LoVo (cell line): ENCODE results near the gene IRF2BPL.

Experiments used
- DNase-seq: peaks from one replicate; pipeline ENCODE4 v3.0.0-alpha.2; 2016; ENCODE audit warnings: low spot score

The IRF2BPL gene

DNA sequence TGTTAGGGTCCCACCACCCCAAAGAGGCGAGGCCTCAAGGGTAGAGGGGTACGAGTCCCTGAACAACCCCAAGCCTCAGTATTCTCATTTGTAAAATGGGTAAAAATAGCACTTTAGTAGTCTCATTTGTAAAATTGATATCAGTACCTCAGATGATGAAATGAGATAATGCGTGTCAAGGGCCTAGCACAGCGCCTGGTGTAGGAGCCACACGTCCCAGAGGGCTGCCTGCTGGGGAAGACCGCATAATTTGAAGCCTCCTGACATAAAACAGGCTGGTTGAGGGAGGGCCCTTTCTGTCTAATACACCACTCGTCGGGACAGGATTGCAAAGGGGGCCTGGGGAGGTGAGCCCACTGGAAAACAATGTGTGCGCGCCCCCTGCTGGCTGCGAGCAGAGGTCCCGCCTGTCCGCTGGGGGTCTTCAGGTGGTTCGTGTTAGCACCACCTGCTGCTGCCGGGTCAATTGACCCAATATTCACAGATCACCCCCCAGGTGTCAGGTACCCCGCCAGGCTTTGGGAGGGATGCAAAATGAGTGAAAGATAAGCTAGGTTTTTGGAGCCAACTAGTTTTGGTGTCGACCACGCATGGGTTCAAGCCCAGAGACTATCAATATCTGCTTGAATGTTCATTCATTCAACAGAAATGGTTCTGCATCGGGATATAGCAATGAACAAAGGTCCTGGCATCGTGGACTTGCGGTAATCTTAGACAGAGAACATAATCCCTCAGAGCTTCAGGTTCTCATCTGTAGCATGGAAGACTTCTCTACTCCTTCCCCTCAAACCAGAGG is 24.7 kb upstream of the IRF2BPL start:
- no peak for DNase-seq

DNA sequence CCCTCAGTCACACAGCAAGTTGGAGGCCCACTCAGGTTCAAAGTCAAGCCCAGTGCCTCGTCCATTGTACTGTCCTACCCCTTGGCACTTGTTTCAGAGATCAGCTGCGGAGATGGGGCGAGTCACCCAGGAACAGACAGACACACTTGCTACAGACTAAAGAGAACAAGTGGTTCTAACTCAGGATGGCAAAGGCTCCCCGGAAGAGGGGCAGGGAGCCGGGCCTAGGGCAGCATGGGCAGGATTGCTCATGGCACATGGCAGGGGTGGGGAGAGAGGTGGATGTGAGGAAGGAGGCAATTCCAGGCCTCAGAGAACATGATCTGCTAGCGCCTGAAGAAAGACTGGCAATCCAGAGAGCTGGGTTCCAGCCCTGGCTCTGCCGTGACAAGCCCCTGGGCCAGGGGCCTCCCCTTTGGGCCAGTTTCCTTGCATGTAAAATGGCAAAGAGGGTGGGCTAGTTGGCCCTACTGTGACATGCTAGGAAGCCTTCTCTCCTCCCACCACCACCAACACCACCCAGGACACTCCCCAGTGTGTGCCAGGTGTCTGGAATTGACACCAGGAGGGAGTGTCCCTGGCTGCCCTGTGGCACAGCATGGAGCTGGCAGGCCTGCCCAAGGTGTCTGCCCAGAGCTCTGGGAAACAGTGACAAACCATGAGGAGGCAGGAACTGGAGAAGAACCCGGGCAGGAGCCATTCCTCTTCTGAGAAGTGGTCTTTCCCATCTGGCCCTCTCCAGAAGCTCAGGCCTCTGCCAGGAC is 24.0 kb upstream of the IRF2BPL start:
- DNase-seq, result no peak

DNA sequence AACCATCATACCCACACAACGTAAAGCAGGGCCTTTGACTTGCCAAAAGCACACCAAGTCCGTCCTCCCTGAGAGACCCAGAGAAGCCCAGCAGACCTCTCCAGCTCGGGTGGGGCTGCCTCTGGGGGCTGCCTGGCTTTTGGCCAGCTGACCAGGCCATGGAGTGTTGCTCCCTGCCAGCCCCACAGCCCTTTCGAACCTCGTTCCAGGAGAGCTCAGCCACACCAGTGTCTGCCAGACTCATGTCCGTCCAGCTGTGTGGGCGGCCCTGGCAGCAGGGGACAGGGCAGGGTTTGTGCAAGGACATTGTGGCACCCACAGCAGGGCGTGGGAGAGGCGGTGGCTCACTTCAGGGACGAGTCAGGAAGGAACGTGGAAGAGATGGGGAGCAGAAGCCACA is 22.6 kb upstream of the IRF2BPL start:
- DNase-seq, result no peak

DNA sequence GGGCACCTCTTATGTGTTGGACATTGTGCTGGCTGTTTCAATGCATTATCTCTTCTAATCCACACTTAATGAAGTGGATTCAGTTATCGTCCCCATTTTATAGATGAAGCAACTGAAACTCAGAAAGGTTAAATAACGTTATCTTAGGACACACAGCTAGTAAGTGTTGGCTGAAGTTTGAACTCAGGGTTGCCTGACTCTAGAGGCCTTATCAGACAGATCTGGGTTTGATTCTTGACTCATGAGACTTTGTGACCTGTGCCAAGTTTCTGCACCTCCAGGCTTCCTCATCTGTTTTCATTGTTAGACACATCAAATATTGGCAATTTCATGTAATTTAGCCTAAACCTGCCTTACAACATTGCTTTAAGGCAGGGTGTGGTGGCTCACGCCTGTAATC is 18.2 kb upstream of the IRF2BPL start:
- DNase-seq, result peak; percentile 45

DNA sequence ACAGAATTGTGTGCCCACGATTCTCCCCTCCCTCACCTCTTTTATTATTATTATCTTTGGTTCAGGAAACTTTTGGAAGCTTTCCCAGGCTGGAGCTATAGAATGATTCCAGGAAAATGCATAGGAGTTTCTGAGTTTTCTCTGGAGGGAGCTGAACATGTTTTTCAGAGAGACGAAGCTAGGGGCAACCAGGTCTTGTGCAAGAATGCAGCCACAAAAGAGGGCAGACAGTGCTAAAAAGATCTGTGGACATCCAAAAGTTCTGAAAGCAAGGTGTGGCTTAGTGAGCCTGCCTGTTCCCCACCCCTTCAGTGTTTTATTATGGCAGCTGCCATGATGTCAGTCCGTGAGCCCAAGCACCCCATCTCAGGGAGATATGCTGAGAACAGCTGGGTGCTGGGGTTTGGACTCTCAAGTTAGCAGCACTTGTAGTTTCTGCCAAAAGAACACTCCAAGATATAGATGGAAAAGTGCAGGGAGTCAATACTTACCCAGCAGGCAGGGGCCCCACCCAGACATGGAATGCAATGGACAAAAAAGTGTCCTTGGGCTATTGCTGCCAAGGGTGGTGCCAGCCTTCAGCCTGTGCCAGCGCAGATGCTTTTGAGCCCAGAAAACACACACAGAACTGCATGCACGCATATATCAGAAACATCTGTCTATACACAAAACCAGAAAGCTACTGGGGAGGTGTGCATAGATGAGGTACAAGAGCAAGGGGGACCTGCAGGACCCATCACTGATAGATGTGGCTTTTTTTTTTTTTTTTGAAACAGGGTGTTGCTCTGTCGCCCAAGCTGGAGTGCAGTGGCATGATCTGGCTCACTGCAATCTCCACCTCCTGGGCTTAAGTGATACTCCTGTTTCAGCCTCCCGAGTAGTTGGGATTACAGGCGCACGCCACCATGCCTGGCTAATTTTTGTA is 17.0 kb upstream of the IRF2BPL start:
- DNase-seq, result peak; percentile 51

DNA sequence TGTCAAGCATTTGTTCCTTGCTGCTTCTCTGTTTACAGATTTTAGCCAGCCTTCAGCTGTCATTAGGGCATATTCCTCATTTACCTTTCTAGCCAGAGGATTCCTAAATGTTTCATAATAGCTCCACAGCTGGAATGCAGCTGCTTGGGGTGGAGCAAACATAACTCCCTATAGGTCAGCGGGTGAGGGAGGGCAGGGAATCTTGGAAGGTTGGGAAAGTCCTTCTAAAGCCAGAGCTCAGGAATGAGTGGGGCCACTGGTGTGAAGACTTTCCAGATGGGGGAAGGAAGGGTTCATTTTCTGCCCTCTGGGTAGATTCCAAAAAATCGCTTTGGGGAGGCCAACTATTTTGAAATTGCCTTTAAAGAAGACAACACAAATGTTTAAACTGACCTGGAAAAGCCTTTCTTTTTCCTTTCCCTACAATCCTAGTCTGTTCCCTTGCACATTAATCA is 16.3 kb upstream of the IRF2BPL start:
- no peak for DNase-seq

DNA sequence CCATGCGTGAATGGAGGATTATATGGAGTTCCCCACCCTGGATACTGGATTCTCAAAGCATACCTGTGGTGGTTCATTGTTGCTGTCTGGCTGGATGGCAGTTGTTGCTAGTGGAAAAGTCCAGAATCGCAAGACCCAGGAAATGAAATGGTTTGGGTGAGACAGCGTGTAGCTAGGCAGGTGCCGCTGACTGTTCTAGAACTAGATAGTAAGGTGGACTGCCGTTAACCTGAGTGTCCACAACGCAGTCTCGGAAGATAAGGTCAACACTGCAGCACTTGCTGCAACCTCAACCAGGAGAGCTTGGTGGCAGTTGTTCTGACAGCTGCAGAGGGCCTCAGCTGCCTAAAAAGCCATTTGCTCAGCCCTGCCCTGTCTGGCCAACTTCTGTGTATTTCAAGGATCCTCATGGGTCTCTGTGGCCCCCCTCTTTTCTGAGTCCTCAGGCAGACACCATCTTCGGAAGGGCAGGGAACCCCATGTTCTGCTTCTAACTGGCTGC is 15.5 kb upstream of the IRF2BPL start:
- no peak for DNase-seq

DNA sequence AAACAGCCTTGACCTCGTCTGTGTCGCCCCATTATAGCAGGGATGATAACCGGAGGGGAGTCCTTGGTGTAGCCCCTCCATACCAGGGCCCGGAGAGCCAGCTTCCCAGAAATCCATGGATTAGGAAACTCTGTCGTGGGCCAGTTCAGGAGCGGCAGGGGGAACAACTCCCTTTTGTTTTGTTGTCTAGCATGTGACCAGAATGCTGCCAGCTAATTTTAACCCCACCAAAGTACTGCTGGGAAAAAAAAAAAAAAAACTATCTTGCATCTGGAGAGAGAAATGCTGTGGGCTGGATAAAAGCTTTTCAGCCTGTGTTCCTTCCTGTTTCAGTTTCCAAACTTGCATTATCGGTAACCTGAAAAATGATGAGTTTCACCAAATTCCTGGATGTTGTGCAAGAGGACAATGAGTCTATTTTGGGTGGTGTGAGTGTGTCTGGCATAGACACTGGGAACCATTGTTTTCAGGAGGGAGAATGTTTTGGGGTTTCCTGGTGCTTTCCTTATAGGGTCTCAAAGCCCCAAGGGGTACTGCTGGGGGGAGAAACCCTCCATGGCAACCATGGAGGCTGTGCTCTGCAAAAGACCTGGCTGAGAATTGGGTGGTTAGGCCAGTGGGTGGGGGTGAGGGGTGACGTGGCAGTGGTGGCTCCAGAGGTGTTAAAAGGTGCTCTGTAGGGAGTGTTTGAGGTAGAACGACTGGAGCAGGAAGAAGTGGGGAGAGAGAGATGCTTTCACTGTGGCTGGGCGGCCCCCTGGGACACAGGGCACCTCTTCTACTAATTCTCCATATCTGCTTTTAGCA is 14.9 kb upstream of the IRF2BPL start:
- DNase-seq, result no peak

DNA sequence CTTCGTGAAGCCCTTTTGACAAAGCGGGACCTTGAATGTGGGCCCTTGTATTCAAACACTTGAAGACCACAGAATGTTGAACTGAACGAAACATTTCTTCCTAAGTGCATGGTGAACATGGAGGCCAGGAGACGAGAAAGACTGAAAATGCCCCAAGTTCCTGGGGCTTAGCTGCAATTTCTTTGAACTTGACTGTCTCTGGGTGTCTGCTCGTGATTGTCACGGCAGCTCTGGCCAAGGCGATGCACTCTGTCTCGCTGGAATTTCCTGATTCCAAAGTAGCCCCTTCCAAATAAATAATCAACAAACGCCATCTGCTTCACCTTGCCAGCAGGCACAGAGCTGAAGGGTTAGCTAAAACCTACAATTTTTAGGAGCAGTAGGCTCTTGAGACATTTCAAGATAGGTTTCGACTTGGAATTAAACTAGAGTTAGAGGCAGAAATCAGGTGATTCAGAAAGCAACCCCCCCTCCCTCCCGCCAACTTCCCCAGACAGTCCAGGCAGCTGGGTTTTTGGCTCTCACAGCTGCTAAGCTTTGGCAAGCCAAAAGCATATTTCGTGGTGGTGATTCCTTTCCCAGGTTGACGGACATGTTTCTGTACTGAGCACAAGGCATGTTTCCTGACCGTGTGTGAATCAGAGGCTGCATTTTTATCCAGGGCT is 13.5 kb upstream of the IRF2BPL start:
- no peak for DNase-seq

DNA sequence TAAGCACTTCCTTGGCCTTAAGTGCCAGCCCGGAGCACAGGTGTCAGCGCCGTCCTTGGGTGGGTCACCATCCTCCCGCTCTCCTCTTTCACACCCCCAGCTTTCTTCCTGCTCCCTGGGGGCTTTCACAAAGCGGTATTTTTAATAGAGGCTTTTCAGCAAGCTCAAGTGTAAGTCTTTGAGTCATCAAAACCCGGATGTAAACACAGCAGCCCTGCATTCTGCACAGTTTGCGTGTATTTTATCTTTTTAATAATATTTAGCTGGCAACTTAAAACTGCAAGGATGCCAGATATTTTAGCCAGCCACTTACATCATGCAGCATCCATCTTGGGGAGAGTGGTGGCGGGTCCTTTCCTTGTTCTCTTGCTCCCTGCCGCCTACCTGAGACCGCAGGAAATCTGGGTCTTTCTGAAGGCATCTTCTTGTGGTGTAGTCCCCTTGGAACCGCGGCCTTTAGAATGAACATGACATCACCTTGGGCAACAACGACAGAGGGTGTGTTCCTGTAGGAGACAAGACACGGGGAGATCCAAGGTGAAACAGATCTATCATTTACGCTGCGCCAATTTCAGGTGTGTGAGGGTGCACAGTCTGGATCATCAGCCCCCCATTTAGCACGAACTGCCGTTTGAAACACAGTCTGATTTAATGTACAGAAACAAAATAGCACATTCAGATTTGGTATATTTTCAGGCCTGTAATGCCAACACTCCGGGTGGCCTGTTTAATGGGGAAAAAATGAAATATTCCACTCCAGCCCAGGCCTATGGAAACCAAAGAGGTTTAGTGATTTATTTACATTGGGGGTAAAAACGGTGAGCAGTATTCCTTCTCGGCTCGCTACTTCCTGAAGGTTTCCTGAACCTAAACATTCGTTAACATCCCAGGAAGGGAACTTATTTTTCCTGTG is 12.5 kb upstream of the IRF2BPL start:
- no peak for DNase-seq

DNA sequence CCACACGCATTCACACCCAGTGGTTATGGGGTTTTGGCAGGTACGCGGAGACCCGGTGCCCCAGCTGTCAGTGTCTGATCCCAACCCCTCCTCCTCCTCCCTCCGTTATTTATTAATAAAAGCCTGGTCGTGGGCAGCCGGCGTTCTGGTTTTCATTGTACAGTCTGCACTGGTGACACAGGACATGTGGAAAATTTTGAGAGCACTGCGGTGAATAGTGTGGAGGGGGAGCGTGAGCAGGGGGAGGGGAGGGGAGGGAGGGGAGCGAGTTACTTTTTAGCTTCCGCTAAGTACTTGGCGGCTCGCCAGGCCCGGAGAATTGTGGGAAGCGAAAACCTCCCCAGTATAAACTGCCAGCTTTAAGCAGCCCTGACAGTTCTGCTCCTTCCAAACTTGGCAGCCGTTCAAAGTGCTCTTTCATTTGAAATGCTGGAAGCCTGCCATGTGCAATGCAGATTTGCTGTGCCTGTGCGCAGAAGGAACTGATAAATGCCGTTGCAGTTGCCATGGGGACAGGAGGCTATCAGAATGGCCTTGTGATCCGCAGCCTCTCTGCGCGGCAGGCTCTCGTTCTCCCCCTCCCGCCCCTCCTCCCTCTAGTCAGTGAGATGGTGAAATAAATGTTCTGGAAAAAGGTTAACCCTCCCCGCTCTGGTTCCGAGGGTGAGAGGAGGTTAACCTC is 11.7 kb upstream of the IRF2BPL start:
- DNase-seq, result peak; percentile 99

DNA sequence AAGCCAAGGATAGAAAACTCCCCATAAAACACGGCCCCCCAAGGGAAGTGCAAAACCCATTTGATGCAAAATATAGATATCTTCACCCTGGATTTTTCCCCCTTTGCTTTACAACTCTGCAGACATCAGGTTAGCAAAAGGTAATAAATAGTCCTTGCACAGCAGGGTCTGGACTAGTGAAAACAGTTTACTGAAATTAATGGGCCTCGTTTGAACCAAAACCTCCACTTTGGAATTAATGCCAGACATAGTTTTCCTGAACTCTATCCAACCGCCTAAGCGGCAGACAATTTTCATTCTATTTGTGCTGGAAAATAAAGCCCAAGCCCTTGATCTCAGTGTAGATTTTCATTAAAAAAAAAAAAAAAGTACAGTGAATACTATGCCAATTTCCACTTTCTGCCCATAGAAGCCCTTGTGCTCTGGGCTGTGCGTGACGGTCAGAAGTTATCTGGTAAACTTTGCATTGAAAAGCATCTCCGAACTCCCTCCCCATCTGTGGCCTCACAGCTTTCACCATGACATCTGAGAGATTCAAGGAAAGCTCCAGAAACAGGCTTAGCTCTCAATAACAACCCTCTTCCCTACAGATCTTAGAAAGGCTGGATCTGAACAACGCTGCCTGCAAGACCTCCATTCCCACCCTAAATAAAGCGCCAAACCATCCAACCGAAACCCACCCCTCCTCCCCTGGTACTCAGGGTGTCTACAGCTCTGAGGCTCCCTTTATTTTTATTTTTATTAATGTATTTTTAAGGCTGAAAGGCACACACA is 11.0 kb upstream of the IRF2BPL start:
- DNase-seq, result no peak

DNA sequence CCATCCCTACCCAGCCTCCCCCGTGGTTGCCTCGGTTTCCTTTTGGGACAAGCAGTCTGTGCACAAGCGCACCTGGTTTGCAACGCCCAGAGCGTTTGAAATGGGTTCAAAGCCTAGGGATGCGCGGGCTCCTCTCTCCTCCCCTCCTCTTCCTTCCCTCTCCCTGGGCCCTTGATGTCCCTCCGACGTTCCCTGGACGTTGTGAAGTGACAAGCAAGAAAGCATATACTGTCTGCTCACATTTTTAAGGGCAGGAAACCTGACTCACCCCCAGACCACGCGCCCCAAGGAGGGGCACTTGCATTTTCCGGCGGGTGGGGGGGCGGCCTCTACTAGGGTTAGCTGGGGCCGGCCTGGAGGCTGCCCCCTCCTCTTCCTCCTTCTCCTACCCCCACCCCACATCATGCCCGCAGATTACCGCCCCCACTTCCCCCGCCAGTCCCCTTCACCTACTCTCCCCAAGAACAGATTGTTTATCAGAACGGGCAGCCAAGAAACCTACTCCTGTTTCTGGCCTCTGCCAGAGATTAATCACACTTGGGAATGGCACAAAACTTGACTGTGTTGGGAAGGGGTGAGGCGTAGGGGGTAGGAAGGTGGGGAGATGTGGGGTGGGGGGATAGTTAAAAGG is 9.5 kb upstream of the IRF2BPL start:
- DNase-seq, result no peak

DNA sequence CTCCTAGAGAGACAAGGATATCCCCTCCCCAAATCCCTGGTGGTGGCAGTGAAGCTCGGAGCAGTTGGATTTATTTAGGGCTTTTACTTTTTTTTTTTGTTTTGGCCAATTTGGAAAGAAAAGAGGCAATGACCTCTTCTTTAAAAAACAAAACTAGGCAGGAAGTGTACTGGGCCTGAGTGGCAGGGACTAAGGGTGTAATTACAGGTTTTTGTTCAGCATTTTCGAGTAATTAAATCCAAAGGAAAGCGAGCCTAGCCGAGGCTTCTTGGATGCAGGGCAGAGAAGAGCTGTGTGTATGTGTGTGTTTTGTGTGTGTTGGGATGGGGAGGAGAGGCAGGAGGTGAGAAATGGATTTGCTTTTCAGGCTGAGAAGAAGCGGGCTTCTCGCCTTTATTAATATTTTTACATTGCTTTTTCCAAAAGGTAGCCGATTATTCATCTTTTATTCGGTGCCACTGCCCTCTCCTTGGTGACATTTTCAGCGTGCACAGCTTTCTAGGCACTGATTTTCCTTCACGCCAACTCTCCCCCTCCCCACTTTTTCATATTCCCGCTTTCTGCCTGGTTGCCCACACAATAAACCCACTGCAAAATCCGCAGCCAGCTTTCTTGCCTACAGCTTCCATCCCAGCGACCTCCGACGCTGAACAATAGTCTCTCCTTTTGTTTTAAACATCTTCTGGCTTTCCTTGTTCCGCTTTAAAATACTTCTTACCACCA is 8.9 kb upstream of the IRF2BPL start:
- DNase-seq, result no peak

DNA sequence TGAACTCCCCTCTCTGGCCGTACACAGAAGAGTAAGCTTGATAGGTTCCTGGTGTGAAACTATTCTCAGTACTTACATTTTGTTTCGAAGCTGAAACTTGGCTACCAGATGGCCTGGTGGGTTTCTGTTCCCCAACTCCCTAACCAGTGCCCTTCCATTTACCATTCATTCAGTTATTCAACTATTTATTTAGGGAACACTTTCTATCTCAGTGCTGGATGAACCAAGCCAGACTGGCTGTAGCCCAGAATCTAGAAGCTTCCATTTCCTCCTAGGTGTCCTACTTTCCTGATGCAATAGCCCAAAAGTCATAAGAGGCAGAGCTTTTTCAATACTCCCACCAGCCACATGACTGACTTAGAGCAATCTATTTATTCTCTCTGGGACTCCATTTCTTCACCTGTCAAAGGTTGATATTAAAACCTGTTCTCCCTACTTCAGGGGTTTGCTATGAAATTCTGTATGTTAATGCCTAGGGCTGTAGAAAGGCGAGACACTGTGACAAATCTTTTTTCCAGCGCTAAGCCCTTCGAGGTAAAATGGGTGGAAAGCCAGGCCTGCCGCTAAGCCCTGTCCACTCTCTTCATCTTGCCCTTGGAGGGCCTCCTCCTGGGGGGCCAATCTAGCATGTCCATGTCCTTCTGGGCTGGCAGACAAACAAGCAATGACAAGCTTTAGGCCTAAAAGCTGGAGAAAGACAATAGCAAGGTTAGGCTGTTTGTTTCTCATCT is 8.1 kb upstream of the IRF2BPL start:
- no peak for DNase-seq

DNA sequence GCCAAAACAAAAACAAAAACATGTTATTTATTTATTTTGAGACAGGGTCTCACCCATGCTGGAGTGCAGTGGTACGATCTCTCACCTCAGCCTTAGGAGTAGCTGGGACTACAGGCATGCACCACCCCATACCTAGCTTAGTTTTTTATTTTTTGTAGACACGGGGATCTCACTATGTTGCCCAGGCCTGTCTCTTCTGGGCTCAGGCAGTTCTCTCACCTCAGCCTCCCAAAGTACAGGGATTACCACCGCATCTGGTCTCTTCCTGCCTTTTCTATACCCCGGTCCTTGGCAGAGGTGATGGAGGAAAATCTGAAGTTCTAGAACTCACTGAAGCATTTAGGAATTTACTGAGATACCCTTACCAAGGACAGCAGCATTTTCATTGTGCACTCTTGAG is 6.8 kb upstream of the IRF2BPL start:
- no peak for DNase-seq
